ENCODE results near the gene PLEKHG3.

Gene PLEKHG3

DNA sequence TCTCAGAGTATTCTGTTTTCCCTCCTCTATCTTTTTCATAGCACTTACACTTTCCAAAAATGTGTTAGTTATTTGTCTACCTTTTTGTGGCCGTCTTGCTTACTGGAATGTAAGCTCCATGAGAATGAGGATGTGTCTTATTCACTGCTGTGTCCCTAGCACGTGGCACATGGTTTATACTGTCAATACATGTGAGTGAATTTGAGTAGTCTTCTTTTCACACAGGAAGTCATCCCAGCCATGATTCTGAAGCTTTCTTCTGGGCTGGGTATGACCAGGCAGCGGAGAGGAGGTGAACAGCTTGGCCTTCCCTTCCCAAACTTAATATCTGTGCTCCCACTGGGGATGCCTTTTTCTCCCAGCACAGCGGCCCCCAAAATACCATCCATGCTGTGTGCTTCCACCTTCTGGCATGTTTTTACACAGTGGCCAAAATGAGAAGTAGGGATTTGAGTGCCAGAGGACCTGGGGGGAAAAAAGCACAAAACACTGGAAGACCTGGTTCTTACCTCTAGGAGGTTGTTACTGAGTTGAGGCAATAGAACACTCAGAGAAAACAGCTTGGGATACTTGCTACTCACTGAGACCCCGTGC lies 10.3 kb downstream of the PLEKHG3 start:
- TF ChIP-seq CTCF (IDR thresholded peaks at IDR 0.05; ENCODE audit: insufficient read depth, low read length, missing control alignments), result no peak
- POLR2A ChIA-PET, result no interaction called here
- CTCF ChIA-PET, result interaction anchor here (0.8 to 1.4 kb wide), 3 partner anchors 9 to 178 kb away, joined by 3 to 4 read pairs (median 3); no protein-coding TSS in a partner anchor

DNA sequence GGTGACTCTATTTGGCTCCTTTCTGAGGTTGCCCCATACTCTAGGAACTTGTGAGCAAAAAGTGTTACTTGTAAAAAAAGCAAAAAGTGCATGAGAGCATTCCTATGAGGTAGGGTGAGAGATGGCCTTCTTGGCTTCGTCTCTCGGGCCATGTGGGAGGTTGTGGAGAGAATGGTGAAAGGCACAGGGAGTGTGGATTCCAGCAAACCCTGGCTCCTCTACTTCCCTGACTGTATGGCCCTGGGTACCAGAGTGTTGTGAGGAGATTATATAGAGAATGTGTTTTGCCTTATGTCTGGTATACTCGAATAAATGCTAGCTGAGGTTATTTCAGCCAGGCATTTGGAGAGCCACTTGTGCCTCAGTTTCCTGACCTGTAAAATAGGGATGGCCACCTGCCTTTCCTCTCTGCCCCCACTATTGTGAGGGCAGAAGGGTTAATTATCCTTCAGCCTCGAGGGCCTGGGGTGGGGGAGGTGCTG lies 11.0 kb downstream of the PLEKHG3 start:
- POLR2A ChIA-PET, result interaction anchor here (0.6 to 1.0 kb wide), 2 partner anchors 175 to 522 kb away, joined by 3 read pairs; partner anchors contain the start of gene HSPA2
- CTCF ChIA-PET, result interaction anchor here (0.8 to 1.4 kb wide), 3 partner anchors 9 to 177 kb away, joined by 3 to 4 read pairs (median 3); no protein-coding TSS in a partner anchor
- H3K4me3 ChIP-seq (ENCODE audit: low read depth, low read length), result no peak overlapping the region
- no peak for TF ChIP-seq CTCF (IDR thresholded peaks at IDR 0.05; ENCODE audit: insufficient read depth, low read length, missing control alignments)
- DNase-seq (ENCODE audit: low read depth, low spot score), result no peak

More for the DNA sequence above, 10.3 kb downstream of the PLEKHG3 start:
- DNase-seq (ENCODE audit: low read depth, low spot score), result no peak
- no peak overlapping the region for H3K4me3 ChIP-seq (ENCODE audit: low read depth, low read length)

- CTCF ChIA-PET, result interaction anchor here (1.3 kb wide), 1 partner anchor 46 kb away, joined by 3 read pairs; no protein-coding TSS in a partner anchor
- DNase-seq (ENCODE audit: low read depth, low spot score), result no peak
- POLR2A ChIA-PET, result interaction anchor here (0.6 to 1.0 kb wide), 2 partner anchors 175 to 522 kb away, joined by 3 read pairs; partner anchors contain the start of gene HSPA2
- H3K4me3 ChIP-seq (ENCODE audit: low read depth, low read length), result peak overlapping the region; percentile 28
- TF ChIP-seq CTCF (IDR thresholded peaks at IDR 0.05; ENCODE audit: insufficient read depth, low read length, missing control alignments), result no peak
Observed at GRCh38 chr14:64715628-64716412, 11.6 kb downstream of the PLEKHG3 start.

DNA sequence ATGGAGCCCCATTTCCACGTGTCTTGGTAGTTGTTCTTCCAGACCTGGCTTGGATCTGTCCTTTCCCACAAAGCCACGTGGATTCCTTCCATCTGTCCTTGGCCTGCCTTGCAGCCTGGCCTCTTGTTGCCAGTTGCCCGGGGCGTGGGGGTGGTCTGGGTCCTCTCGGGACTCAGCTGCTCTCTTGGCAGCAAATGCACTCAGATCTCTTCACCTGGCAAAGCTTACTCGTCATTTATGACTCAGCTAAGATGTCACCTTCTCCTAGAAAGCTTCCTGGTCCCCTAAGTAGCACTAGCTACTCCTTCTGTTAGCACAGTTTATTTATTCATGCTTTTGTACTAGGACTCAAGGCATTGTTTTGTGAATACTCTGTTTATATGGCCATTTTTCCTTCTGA lies 13.6 kb downstream of the PLEKHG3 start:
- TF ChIP-seq CTCF (IDR thresholded peaks at IDR 0.05; ENCODE audit: insufficient read depth, low read length, missing control alignments), result no peak
- POLR2A ChIA-PET, result interaction anchor here (1.7 kb wide), 1 partner anchor 14 kb away, joined by 5 read pairs; the partner anchor contains the start of gene PLEKHG3
- CTCF ChIA-PET, result interaction anchor here (0.9 to 3.0 kb wide), 3 partner anchors 9 to 47 kb away, joined by 3 to 12 read pairs (median 3); no protein-coding TSS in a partner anchor
- H3K4me3 ChIP-seq (ENCODE audit: low read depth, low read length), result no peak overlapping the region
- no peak for DNase-seq (ENCODE audit: low read depth, low spot score)

GRCh38 chr14:64718762-64719161 lies 14.5 kb downstream of the PLEKHG3 start:
- no peak for TF ChIP-seq CTCF (IDR thresholded peaks at IDR 0.05; ENCODE audit: insufficient read depth, low read length, missing control alignments)
- POLR2A ChIA-PET, result interaction anchor here (1.7 kb wide), 1 partner anchor 14 kb away, joined by 5 read pairs; the partner anchor contains the start of gene PLEKHG3
- CTCF ChIA-PET, result interaction anchor here (1.4 to 3.0 kb wide), 2 partner anchors 10 to 44 kb away, joined by 3 to 12 read pairs; no protein-coding TSS in a partner anchor
- DNase-seq (ENCODE audit: low read depth, low spot score), result no peak
- no peak overlapping the region for H3K4me3 ChIP-seq (ENCODE audit: low read depth, low read length)

All from AG04449 (cell line).